HCT116 (cell line): ENCODE measurements around the gene TCP11. TPM values are rescaled to one million over a fixed set of nuclear protein-coding genes. Genes with fewer than 3 reads are reported as not detected.

Experiments used
- ATAC-seq: fragments of 200-7000 bp; cut with Tn5 transposase; 2 replicates; pipeline ENCODE4 v1.9.1; 2020; ENCODE audit warnings: mild to moderate bottlenecking, moderate library complexity
- BruUV-seq: library from RNA; stranded (reverse); fragments of 400-500 nt; replicated peaks from 2 replicates; lab custom pipeline; 2021; lab: Mats Ljungman, UMichigan
- CTCF ChIA-PET: fragments of 300-600 bp; sonication (Branson Sonifier 250); formaldehyde crosslinking; loops from one replicate; lab custom pipeline; 2021; ENCODE audit warnings: antibody characterized with exemption; lab: Charles Lee
- POLR2A ChIA-PET: fragments of 300-600, 350-600 bp; sonication (Branson Sonifier 250); formaldehyde crosslinking; loops from one replicate; lab custom pipeline; 2021; ENCODE audit warnings: antibody characterized with exemption; lab: Charles Lee
- RAD21 ChIA-PET, 2 experiments: fragments of 300-600 bp; sonication (Branson Sonifier 250); formaldehyde crosslinking; loops; one replicate each; lab custom pipeline; 2023; ENCODE audit warnings: low total read pairs in 2 of 2; ENCODE audit not compliant: uncharacterized antibody in 2 of 2, unreplicated experiment in 2 of 2, low non-redundant PET in 1 of 2; lab: Charles Lee
- DNase-seq: peaks from one replicate; pipeline ENCODE4 v3.0.0-alpha.2; 2010; ENCODE audit warnings: low read depth, low spot score
- H2AFZ ChIP-seq: fragments of 200-600 bp; shearing (Covaris generic), sonication (generic); 2 replicates; pipeline ENCODE4 v1.6.1; 2017; ENCODE audit warnings: low read depth, mixed run types, mixed read lengths, antibody characterized with exemption, low read length; ENCODE audit not compliant: poor library complexity, severe bottlenecking
- H3K27ac ChIP-seq: 2 replicates; pipeline ENCODE4 v1.5.1; 2012; ENCODE audit warnings: low read depth, low read length
- H3K27me3 ChIP-seq: fragments of 200-600 bp; sonication (generic); 2 replicates; pipeline ENCODE4 v1.6.1; 2016; ENCODE audit warnings: mixed run types, low read length, mixed read lengths; ENCODE audit not compliant: insufficient read depth
- H3K36me3 ChIP-seq, 2 experiments: fragments of 200-500 bp in 1 of 2; fragments of 200-600 bp in 1 of 2; sonication (Bioruptor generic) in 1 of 2; sonication (generic) in 1 of 2; 2 replicates each; pipeline versions ENCODE4 v1.5.1 to v1.6.1; 2014 to 2016; ENCODE audit warnings: low read length in 2 of 2, inconsistent platforms in 1 of 2, mixed read lengths in 1 of 2, mixed run types in 1 of 2; ENCODE audit not compliant: insufficient read depth in 2 of 2, control insufficient read depth in 1 of 2
- H3K4me1 ChIP-seq, 2 experiments: fragments of 200-600 bp in 1 of 2; sonication (generic) in 1 of 2; 2 replicates each; pipeline versions ENCODE4 v1.5.1 to v1.6.1; 2012 to 2017; ENCODE audit warnings: low read length in 2 of 2, inconsistent platforms in 1 of 2, mild to moderate bottlenecking in 1 of 2, mixed read lengths in 1 of 2, mixed run types in 1 of 2, moderate library complexity in 1 of 2; ENCODE audit not compliant: insufficient read depth in 2 of 2, control insufficient read depth in 1 of 2
- H3K4me2 ChIP-seq: fragments of 200-600 bp; sonication (generic); 2 replicates; pipeline ENCODE4 v1.6.1; 2017; ENCODE audit warnings: mixed run types, low read length, mixed read lengths
- H3K4me3 ChIP-seq, 2 experiments: fragments of 200-600 bp in 1 of 2; sonication (generic) in 1 of 2; replicated peaks in 1 of 2; 2 replicates each; pipeline ENCODE4 v1.5.1; 2011 to 2016; ENCODE audit warnings: low read length in 2 of 2, control low read depth in 1 of 2, low read depth in 1 of 2, mild to moderate bottlenecking in 1 of 2, mixed read lengths in 1 of 2, mixed run types in 1 of 2
- H3K79me2 ChIP-seq: fragments of 200-600 bp; sonication (generic); 2 replicates; pipeline ENCODE4 v1.6.1; 2017; ENCODE audit warnings: mild to moderate bottlenecking, mixed run types, low read length, moderate library complexity, mixed read lengths; ENCODE audit not compliant: insufficient read depth
- H3K9ac ChIP-seq: fragments of 200-600 bp; sonication (generic); 2 replicates; pipeline ENCODE4 v1.6.1; 2016; ENCODE audit warnings: low read length, mixed read lengths
- H3K9me2 ChIP-seq: fragments of 200-600 bp; sonication (generic), shearing (Covaris generic); 2 replicates; pipeline ENCODE4 v1.6.1; 2017; ENCODE audit warnings: mixed run types, mild to moderate bottlenecking, moderate library complexity; ENCODE audit not compliant: insufficient read depth
- H3K9me3 ChIP-seq, 2 experiments: fragments of 200-500 bp in 1 of 2; fragments of 200-600 bp in 1 of 2; sonication (Bioruptor generic) in 1 of 2; sonication (generic) in 1 of 2; 2 replicates each; pipeline ENCODE4 v1.6.1; 2014 to 2017; ENCODE audit warnings: low read length in 2 of 2, mixed read lengths in 2 of 2, inconsistent platforms in 1 of 2, low read depth in 1 of 2, mild to moderate bottlenecking in 1 of 2, mixed run types in 1 of 2, moderate library complexity in 1 of 2; ENCODE audit not compliant: control insufficient read depth in 1 of 2, insufficient read depth in 1 of 2
- H4K20me1 ChIP-seq: fragments of 200-600 bp; sonication (generic), shearing (Covaris generic); 2 replicates; pipeline ENCODE4 v1.6.1; 2017; ENCODE audit warnings: mixed run types, mild to moderate bottlenecking, moderate library complexity; ENCODE audit not compliant: insufficient read depth
- CBX3 ChIP-seq: IDR thresholded peaks from 2 replicates; pipeline ENCODE4 v1.6.1; 2012; ENCODE audit warnings: low read depth
- CEBPB ChIP-seq: IDR thresholded peaks from 2 replicates; pipeline ENCODE4 v1.6.1; 2012; ENCODE audit warnings: low read depth
- EGR1 ChIP-seq: IDR thresholded peaks from 2 replicates; pipeline ENCODE4 v1.6.1; 2012; ENCODE audit warnings: low read depth
- ELF1 ChIP-seq: IDR thresholded peaks from 2 replicates; pipeline ENCODE4 v1.6.1; 2012; ENCODE audit warnings: low read depth, borderline replicate concordance
- EZH2 ChIP-seq: fragments of 200-600 bp; sonication (generic); IDR thresholded peaks from 2 replicates; pipeline ENCODE4 v1.6.1; 2017; ENCODE audit warnings: antibody characterized with exemption, mixed run types
- EZH2phosphoT487 ChIP-seq: fragments of 200-600 bp; IDR thresholded peaks from 2 replicates; pipeline ENCODE4 v1.6.1; 2018; ENCODE audit warnings: antibody characterized with exemption, borderline replicate concordance
- FOSL1 ChIP-seq: IDR thresholded peaks from 2 replicates; pipeline ENCODE4 v1.6.1; 2012; ENCODE audit warnings: low read depth
- POLR2A ChIP-seq: IDR thresholded peaks from 2 replicates; pipeline ENCODE4 v1.7.0; 2011; ENCODE audit warnings: borderline replicate concordance; ENCODE audit not compliant: insufficient read depth, insufficient read length; ENCODE audit errors: extremely low read depth
- POLR2AphosphoS5 ChIP-seq: IDR thresholded peaks from 2 replicates; pipeline ENCODE4 v1.6.1; 2011; ENCODE audit warnings: mild to moderate bottlenecking, low read depth, low read length, moderate library complexity
- RAD21 ChIP-seq: IDR thresholded peaks from 2 replicates; pipeline ENCODE4 v1.6.1; 2012; ENCODE audit warnings: low read depth, mild to moderate bottlenecking
- SIN3A ChIP-seq: IDR thresholded peaks from 2 replicates; pipeline ENCODE4 v1.6.1; 2012; ENCODE audit warnings: low read depth
- SP1 ChIP-seq: IDR thresholded peaks from 2 replicates; pipeline ENCODE4 v1.6.1; 2012; ENCODE audit warnings: low read depth
- SRF ChIP-seq: IDR thresholded peaks from 2 replicates; pipeline ENCODE4 v1.6.1; 2012; ENCODE audit warnings: low read depth
- ZNF274 ChIP-seq: fragments of 200-500 bp; sonication (Bioruptor generic); IDR thresholded peaks from 2 replicates; pipeline ENCODE4 v1.6.1; 2014; ENCODE audit warnings: mild to moderate bottlenecking, low read depth, low read length, inconsistent platforms
- intact Hi-C: fragments of 100-400 bp; cut with micrococcal nuclease; formaldehyde crosslinking; loops from 2 replicates; pipeline ENCODE4 v1.10.0; 2022
- total RNA-seq: library from RNA; stranded (reverse); gene quantifications from one replicate; pipeline ENCODE4 v1.2.1, GENCODE V29; 2021; ENCODE audit not compliant: unreplicated experiment
- TF ChIP-seq, protein P1 (sequence below): IDR thresholded peaks from 2 replicates; pipeline ENCODE4 v1.6.1; 2012
- TF ChIP-seq, protein P2 (sequence below): IDR thresholded peaks from 2 replicates; pipeline ENCODE4 v1.6.1; 2011; ENCODE audit warnings: mild to moderate bottlenecking, low read length, moderate library complexity; ENCODE audit not compliant: insufficient replicate concordance; ENCODE audit errors: extremely low read depth
- TF ChIP-seq, protein P3 (sequence below), 3 experiments: fragments of 200-600 bp in 1 of 3; sonication (generic) in 1 of 3; IDR thresholded peaks in 2 of 3; conservative IDR thresholded peaks in 1 of 3; 2 replicates each; pipeline ENCODE4 v1.5.1; 2012 to 2017; ENCODE audit warnings: low read depth in 2 of 3, low read length in 2 of 3, antibody characterized with exemption in 1 of 3, borderline replicate concordance in 1 of 3, control low read depth in 1 of 3, mild to moderate bottlenecking in 1 of 3, mixed read lengths in 1 of 3, mixed run types in 1 of 3, moderate library complexity in 1 of 3; ENCODE audit not compliant: insufficient read depth in 1 of 3
- TF ChIP-seq, protein P4 (sequence below): IDR thresholded peaks from 2 replicates; pipeline ENCODE4 v1.6.1; 2012

The TCP11 gene
- total RNA-seq, 1 experiment from 2014 or later, result not detected

DNA sequence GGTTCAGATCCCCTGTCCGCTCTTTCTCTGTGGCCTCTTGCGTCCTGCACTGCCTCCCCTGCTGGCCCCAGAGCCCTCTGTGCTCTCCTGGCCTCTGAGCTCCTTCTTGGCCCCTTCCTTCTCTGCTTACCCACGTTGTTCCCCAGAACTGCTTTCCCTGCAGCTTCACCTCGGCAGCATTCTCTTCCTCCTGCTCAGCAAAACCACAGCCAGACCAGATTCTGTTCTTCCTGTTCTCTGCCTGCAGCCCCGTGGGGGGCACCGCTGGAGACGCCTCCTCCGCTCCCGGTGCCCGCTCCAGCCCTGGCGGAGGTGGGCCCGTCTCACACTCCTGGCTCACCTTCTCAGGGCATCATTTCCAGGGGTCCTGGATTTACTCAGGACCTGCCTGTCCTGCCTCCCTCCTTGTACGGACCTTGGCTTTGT, 59.7 kb downstream of the TCP11 start:
- Histone ChIP-seq H3K9ac (no peak overlapping the region), H3K27ac (no peak overlapping the region)
- RAD21 ChIA-PET, result no interaction called here

More for the DNA sequence above, 59.7 kb downstream of the TCP11 start:
- ATAC-seq, result no peak
- Histone ChIP-seq H4K20me1 (no peaks in the 10 kb centered on the region), H3K36me3 (peaks cover 0 to 2% of the 10 kb centered on the region in 2 experiments; a peak in 2 of 4 replicates), H2AFZ (no peak overlapping the region), H3K27me3 (no peaks in the 10 kb centered on the region), H3K79me2 (no peaks in the 10 kb centered on the region), H3K9me2 (no peaks in the 10 kb centered on the region), H3K4me1 (no peaks in the 10 kb centered on the region), H3K9me3 (no peaks in the 10 kb centered on the region), H3K4me2 (no peak overlapping the region), H3K4me3 (no peak overlapping the region)
- ChIA-PET CTCF (no interaction called here), POLR2A (no interaction called here)
- no peak for DNase-seq
- BruUV-seq, result no TSS peak
- intact Hi-C loops, result no loop called here
- TF ChIP-seq ZNF274 (no peak), EZH2 (no peak), ELF1 (no peak), SRF (no peak), CEBPB (no peak), RAD21 (no peak), SP1 (no peak), EZH2phosphoT487 (no peak), POLR2A (no peak), POLR2AphosphoS5 (no peak), EGR1 (no peak), SIN3A (no peak), FOSL1 (no peak), CBX3 (no peak)
- TF ChIP-seq, protein P1, sequence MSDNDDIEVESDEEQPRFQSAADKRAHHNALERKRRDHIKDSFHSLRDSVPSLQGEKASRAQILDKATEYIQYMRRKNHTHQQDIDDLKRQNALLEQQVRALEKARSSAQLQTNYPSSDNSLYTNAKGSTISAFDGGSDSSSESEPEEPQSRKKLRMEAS, result no peak
- TF ChIP-seq, protein P2, sequence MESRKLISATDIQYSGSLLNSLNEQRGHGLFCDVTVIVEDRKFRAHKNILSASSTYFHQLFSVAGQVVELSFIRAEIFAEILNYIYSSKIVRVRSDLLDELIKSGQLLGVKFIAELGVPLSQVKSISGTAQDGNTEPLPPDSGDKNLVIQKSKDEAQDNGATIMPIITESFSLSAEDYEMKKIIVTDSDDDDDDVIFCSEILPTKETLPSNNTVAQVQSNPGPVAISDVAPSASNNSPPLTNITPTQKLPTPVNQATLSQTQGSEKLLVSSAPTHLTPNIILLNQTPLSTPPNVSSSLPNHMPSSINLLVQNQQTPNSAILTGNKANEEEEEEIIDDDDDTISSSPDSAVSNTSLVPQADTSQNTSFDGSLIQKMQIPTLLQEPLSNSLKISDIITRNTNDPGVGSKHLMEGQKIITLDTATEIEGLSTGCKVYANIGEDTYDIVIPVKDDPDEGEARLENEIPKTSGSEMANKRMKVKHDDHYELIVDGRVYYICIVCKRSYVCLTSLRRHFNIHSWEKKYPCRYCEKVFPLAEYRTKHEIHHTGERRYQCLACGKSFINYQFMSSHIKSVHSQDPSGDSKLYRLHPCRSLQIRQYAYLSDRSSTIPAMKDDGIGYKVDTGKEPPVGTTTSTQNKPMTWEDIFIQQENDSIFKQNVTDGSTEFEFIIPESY, result no peak
- TF ChIP-seq, protein P3, sequence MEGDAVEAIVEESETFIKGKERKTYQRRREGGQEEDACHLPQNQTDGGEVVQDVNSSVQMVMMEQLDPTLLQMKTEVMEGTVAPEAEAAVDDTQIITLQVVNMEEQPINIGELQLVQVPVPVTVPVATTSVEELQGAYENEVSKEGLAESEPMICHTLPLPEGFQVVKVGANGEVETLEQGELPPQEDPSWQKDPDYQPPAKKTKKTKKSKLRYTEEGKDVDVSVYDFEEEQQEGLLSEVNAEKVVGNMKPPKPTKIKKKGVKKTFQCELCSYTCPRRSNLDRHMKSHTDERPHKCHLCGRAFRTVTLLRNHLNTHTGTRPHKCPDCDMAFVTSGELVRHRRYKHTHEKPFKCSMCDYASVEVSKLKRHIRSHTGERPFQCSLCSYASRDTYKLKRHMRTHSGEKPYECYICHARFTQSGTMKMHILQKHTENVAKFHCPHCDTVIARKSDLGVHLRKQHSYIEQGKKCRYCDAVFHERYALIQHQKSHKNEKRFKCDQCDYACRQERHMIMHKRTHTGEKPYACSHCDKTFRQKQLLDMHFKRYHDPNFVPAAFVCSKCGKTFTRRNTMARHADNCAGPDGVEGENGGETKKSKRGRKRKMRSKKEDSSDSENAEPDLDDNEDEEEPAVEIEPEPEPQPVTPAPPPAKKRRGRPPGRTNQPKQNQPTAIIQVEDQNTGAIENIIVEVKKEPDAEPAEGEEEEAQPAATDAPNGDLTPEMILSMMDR (IDR thresholded peaks at IDR 0.05 in 2 of 3, conservative IDR thresholded peaks at IDR 0.05 in 1 of 3; ENCODE audit: borderline replicate concordance in 1 of 3, insufficient read depth in 1 of 3, low read depth in 2 of 3, low read length in 2 of 3), result no peak
- TF ChIP-seq, protein P4, sequence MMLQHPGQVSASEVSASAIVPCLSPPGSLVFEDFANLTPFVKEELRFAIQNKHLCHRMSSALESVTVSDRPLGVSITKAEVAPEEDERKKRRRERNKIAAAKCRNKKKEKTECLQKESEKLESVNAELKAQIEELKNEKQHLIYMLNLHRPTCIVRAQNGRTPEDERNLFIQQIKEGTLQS, result no peak
